ENCODE results near the gene VPS52.
A peak's percentile ranks its signal among the peaks of the same experiment; 100 is the strongest.

Gene VPS52

GRCh38 chr6:33299237-33299944, 27.7 kb upstream of the VPS52 start:
- Histone ChIP-seq H3K27me3 (ENCODE audit: insufficient read depth, low read length) (no peaks in the 10 kb centered on the region), H3K27ac (ENCODE audit: low read depth, low read length) (peak overlapping the region; percentile 99), H3K4me1 (ENCODE audit: insufficient read depth, low read length) (no peaks in the 10 kb centered on the region), H3K9me3 (ENCODE audit: insufficient read depth, low read depth, low read length) (no peaks in the 10 kb centered on the region), H3K9ac (ENCODE audit: low read depth, low read length) (peak overlapping the region; percentile 89), H3K4me3 (ENCODE audit: low read length) (peak overlapping the region; percentile 78), H3K36me3 (ENCODE audit: insufficient read depth, low read length) (peaks cover 21% of the 10 kb centered on the region; the same call in 1 of the 2 replicates)
- under 1% methylated on average over 54 of the region's 54 CpGs for WGBS

DNA sequence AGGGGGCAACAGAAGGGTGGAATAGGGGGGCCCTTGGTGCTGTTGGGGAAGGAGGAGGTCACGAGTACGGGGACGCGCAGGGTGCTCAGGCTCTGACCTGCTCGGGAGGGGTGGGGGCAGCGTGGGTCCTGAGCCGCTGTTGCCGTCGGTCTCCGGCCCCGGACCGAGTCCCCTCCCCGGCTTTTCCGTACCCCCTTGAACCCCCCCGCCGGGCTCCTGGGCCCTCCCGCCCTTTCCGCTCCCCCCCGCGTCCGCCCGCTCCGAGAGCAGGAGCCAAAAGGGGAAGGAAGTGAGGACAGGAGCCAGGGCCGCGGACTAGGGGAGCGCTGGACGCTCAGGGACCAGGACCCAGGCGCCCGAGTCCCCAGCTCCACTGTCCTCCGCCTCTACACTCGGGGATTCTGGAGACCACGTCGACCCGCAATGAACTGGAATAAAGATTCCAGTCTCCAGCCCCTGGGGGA, 27.1 kb upstream of the VPS52 start, which contains the start of gene RGL2:
Gene RGL2, minus strand, starts transcription at position 170 of the 464 bp plus-strand sequence. CDS start 332 bp downstream, outside the sequence.
- Histone ChIP-seq H3K9me3 (ENCODE audit: insufficient read depth, low read depth, low read length) (no peaks in the 10 kb centered on the region), H3K27me3 (ENCODE audit: insufficient read depth, low read length) (no peaks in the 10 kb centered on the region), H3K9ac (ENCODE audit: low read depth, low read length) (peak within 1 kb of the TSS; percentile 89), H3K4me1 (ENCODE audit: insufficient read depth, low read length) (no peaks in the 10 kb centered on the region), H3K36me3 (ENCODE audit: insufficient read depth, low read length) (peaks cover 23% of the 10 kb centered on the region; the same call in 1 of the 2 replicates), H3K27ac (ENCODE audit: low read depth, low read length) (peak within 1 kb of the TSS; percentile 99), H3K4me3 (ENCODE audit: low read length) (peak within 1 kb of the TSS; percentile 78)
- under 1% methylated on average over 30 of the region's 34 CpGs for WGBS

GRCh38 chr6:33297956-33298772, 26.5 kb upstream of the VPS52 start:
- Histone ChIP-seq H3K36me3 (ENCODE audit: insufficient read depth, low read length) (peaks cover 26% of the 10 kb centered on the region; the same call in 1 of the 2 replicates), H3K4me1 (ENCODE audit: insufficient read depth, low read length) (no peaks in the 10 kb centered on the region), H3K4me3 (ENCODE audit: low read length) (peak overlapping the region; percentile 78), H3K27me3 (ENCODE audit: insufficient read depth, low read length) (no peaks in the 10 kb centered on the region), H3K9me3 (ENCODE audit: insufficient read depth, low read depth, low read length) (no peaks in the 10 kb centered on the region), H3K9ac (ENCODE audit: low read depth, low read length) (peak overlapping the region; percentile 73), H3K27ac (ENCODE audit: low read depth, low read length) (peak overlapping the region; percentile 75; the same call in 1 of the 2 replicates)
- under 1% methylated on average over 35 of the region's 42 CpGs for WGBS

GRCh38 chr6:33297406-33297955, 25.8 kb upstream of the VPS52 start:
- no peaks in the 10 kb centered on the region for H3K4me1 ChIP-seq (ENCODE audit: insufficient read depth, low read length)
- H3K9me3 ChIP-seq (ENCODE audit: insufficient read depth, low read depth, low read length), result no peaks in the 10 kb centered on the region
- H3K4me3 ChIP-seq (ENCODE audit: low read length), result peak overlapping the region; percentile 78
- peaks cover 33% of the 10 kb centered on the region; the same call in 1 of the 2 replicates for H3K36me3 ChIP-seq (ENCODE audit: insufficient read depth, low read length)
- 3% methylated on average over 16 of the region's 16 CpGs for WGBS
- peak overlapping the region; percentile 71 for H3K27ac ChIP-seq (ENCODE audit: low read depth, low read length)
- H3K9ac ChIP-seq (ENCODE audit: low read depth, low read length), result peak overlapping the region; percentile 69
- H3K27me3 ChIP-seq (ENCODE audit: insufficient read depth, low read length), result no peaks in the 10 kb centered on the region

DNA sequence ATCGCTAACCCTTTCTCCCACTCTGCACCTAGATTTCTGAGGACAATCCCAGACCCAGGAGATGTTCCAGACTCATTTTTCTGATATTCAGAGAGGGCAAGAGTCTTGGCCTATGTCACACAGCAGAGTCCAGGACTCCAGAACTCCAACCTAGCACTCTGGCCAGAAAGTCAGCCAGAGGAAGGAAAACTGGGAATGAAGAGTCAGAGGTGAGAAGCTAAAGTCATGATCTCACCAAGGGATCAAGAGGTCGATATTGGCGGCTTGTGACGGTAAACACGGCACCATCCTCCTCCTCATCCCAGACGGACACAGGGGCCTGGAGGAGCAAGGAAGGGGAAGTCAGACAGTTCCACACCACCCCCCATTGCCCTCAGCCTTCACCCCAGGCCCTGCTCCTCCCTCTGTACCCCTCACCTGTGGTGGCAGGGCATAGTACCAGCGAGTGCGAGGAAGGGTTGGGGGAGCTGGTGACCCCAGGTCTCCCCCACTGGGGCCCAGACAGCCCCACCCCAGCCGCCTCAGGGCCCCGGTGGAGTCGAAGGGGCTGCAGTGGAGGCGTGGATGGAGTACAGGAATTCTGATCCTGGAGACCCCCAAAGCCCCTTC, 25.2 kb upstream of the VPS52 start:
- no peaks in the 10 kb centered on the region for H3K9me3 ChIP-seq (ENCODE audit: insufficient read depth, low read depth, low read length)
- H3K4me3 ChIP-seq (ENCODE audit: low read length), result peak overlapping the region; percentile 78
- H3K36me3 ChIP-seq (ENCODE audit: insufficient read depth, low read length), result peaks cover 38% of the 10 kb centered on the region
- no peaks in the 10 kb centered on the region for H3K27me3 ChIP-seq (ENCODE audit: insufficient read depth, low read length)
- 74% methylated on average over 8 of the region's 12 CpGs for WGBS
- peak overlapping the region; percentile 69 for H3K9ac ChIP-seq (ENCODE audit: low read depth, low read length)
- no peaks in the 10 kb centered on the region for H3K4me1 ChIP-seq (ENCODE audit: insufficient read depth, low read length)
- H3K27ac ChIP-seq (ENCODE audit: low read depth, low read length), result peak overlapping the region; percentile 71

GRCh38 chr6:33295621-33296369, 24.1 kb upstream of the VPS52 start:
- Histone ChIP-seq H3K27ac (ENCODE audit: low read depth, low read length) (no peak overlapping the region), H3K27me3 (ENCODE audit: insufficient read depth, low read length) (no peaks in the 10 kb centered on the region), H3K9ac (ENCODE audit: low read depth, low read length) (no peak overlapping the region), H3K4me1 (ENCODE audit: insufficient read depth, low read length) (no peaks in the 10 kb centered on the region), H3K4me3 (ENCODE audit: low read length) (no peak overlapping the region), H3K36me3 (ENCODE audit: insufficient read depth, low read length) (peaks cover 44% of the 10 kb centered on the region), H3K9me3 (ENCODE audit: insufficient read depth, low read depth, low read length) (no peaks in the 10 kb centered on the region)
- 94% methylated on average over 15 of the region's 15 CpGs for whole genome bisulfite sequencing

- no peaks in the 10 kb centered on the region for H3K27me3 ChIP-seq (ENCODE audit: insufficient read depth, low read length)
- no peak overlapping the region for H3K4me3 ChIP-seq (ENCODE audit: low read length)
- H3K36me3 ChIP-seq (ENCODE audit: insufficient read depth, low read length), result peaks cover 45% of the 10 kb centered on the region
- no peaks in the 10 kb centered on the region for H3K9me3 ChIP-seq (ENCODE audit: insufficient read depth, low read depth, low read length)
- no peak overlapping the region for H3K27ac ChIP-seq (ENCODE audit: low read depth, low read length)
- H3K9ac ChIP-seq (ENCODE audit: low read depth, low read length), result no peak overlapping the region
- 92% methylated on average over 10 of the region's 10 CpGs for WGBS
- H3K4me1 ChIP-seq (ENCODE audit: insufficient read depth, low read length), result peaks cover 3% of the 10 kb centered on the region; the same call in 1 of the 2 replicates
These were observed 22.6 kb upstream of the VPS52 start for GRCh38 chr6:33294086-33294823.

- Histone ChIP-seq H3K4me1 (ENCODE audit: insufficient read depth, low read length) (peaks cover 6% of the 10 kb centered on the region; the same call in 1 of the 2 replicates), H3K9me3 (ENCODE audit: insufficient read depth, low read depth, low read length) (no peaks in the 10 kb centered on the region), H3K9ac (ENCODE audit: low read depth, low read length) (no peak overlapping the region), H3K27me3 (ENCODE audit: insufficient read depth, low read length) (no peaks in the 10 kb centered on the region), H3K36me3 (ENCODE audit: insufficient read depth, low read length) (peaks cover 45% of the 10 kb centered on the region), H3K4me3 (ENCODE audit: low read length) (no peak overlapping the region), H3K27ac (ENCODE audit: low read depth, low read length) (no peak overlapping the region)
- 96% methylated on average over 15 of the region's 16 CpGs for WGBS
These were observed 21.5 kb upstream of the VPS52 start for GRCh38 chr6:33292996-33293682.

DNA sequence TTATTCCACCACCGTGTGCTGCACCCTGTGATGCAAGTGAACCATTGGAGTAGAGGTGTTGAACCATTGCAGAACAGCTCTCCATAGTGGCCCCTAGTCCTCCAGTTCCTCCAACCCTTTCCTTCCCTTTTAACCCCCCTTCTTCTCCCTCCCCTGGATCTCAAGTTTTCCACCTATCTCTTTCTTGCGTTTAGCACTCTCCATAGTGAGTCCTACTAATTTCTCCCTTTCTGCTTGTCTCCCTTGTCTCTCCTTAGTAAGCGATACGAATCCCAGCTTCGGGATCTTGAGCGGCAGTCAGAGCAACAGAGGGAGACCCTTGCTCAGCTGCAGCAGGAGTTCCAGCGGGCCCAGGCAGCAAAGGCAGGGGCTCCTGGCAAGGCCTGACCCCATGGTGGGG, 18.8 kb upstream of the VPS52 start:
- H3K9ac ChIP-seq (ENCODE audit: low read depth, low read length), result peak overlapping the region; percentile 90
- H3K27ac ChIP-seq (ENCODE audit: low read depth, low read length), result no peak overlapping the region
- H3K4me3 ChIP-seq (ENCODE audit: low read length), result peak overlapping the region; percentile 97
- H3K9me3 ChIP-seq (ENCODE audit: insufficient read depth, low read depth, low read length), result no peaks in the 10 kb centered on the region
- 85% methylated on average over 7 of the region's 7 CpGs for WGBS
- no peaks in the 10 kb centered on the region for H3K27me3 ChIP-seq (ENCODE audit: insufficient read depth, low read length)
- peaks cover 56% of the 10 kb centered on the region for H3K36me3 ChIP-seq (ENCODE audit: insufficient read depth, low read length)
- peaks cover 8% of the 10 kb centered on the region; the same call in 1 of the 2 replicates for H3K4me1 ChIP-seq (ENCODE audit: insufficient read depth, low read length)

Measured in HUES64 (cell line).